KMS-11 (cell line): Measurements from ENCODE around the gene PRCD.
A peak's percentile ranks its signal among the peaks of the same experiment; 100 is the strongest.

Experiments
- H2AFZ ChIP-seq: fragments of 200-600 bp; sonication (generic); 2 replicates; pipeline ENCODE4 v1.6.1; 2016; ENCODE audit warnings: antibody characterized with exemption, mixed run types, low read depth
- H3K27ac ChIP-seq: fragments of 200-600 bp; sonication (generic); 2 replicates; pipeline ENCODE4 v1.6.1; 2016; ENCODE audit warnings: mild to moderate bottlenecking, mixed run types
- H3K27me3 ChIP-seq: fragments of 200-600 bp; sonication (generic); 2 replicates; pipeline ENCODE4 v1.6.1; 2017; ENCODE audit warnings: mild to moderate bottlenecking, low read depth, mixed run types, moderate library complexity; ENCODE audit not compliant: insufficient read depth
- H3K36me3 ChIP-seq: fragments of 200-600 bp; sonication (generic); 2 replicates; pipeline ENCODE4 v1.6.1; 2017; ENCODE audit warnings: mild to moderate bottlenecking, mixed run types; ENCODE audit not compliant: insufficient read depth
- H3K4me1 ChIP-seq: fragments of 200-600 bp; sonication (generic); 2 replicates; pipeline ENCODE4 v1.6.1; 2016; ENCODE audit warnings: mild to moderate bottlenecking, low read depth, mixed run types; ENCODE audit not compliant: poor library complexity, severe bottlenecking
- H3K4me2 ChIP-seq: fragments of 200-600 bp; sonication (generic); 2 replicates; pipeline ENCODE4 v1.7.0; 2016; ENCODE audit warnings: mild to moderate bottlenecking, mixed run types
- H3K4me3 ChIP-seq: fragments of 200-600 bp; sonication (generic); IDR thresholded peaks from 2 replicates; pipeline ENCODE4 v1.6.1; 2017; ENCODE audit warnings: low read depth, low read length, mixed read lengths; ENCODE audit not compliant: insufficient read depth
- H3K79me2 ChIP-seq: fragments of 200-600 bp; sonication (generic); 2 replicates; pipeline ENCODE4 v1.6.1; 2016; ENCODE audit warnings: low read depth, mixed run types; ENCODE audit not compliant: insufficient read depth
- H3K9ac ChIP-seq: fragments of 200-600 bp; sonication (generic); 2 replicates; pipeline ENCODE4 v1.6.1; 2016; ENCODE audit warnings: mild to moderate bottlenecking, mixed run types
- H4K20me1 ChIP-seq: fragments of 200-600 bp; sonication (generic); 2 replicates; pipeline ENCODE4 v1.6.1; 2016; ENCODE audit warnings: mild to moderate bottlenecking, mixed run types; ENCODE audit not compliant: insufficient read depth
- CTCF ChIP-seq: fragments of 200-600 bp; sonication (generic); conservative IDR thresholded peaks from 2 replicates; pipeline ENCODE4 v1.6.1; 2017; ENCODE audit warnings: low read depth, mild to moderate bottlenecking, antibody characterized with exemption, low read length, moderate library complexity, mixed read lengths

The PRCD gene, protein sequence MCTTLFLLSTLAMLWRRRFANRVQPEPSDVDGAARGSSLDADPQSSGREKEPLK

DNA sequence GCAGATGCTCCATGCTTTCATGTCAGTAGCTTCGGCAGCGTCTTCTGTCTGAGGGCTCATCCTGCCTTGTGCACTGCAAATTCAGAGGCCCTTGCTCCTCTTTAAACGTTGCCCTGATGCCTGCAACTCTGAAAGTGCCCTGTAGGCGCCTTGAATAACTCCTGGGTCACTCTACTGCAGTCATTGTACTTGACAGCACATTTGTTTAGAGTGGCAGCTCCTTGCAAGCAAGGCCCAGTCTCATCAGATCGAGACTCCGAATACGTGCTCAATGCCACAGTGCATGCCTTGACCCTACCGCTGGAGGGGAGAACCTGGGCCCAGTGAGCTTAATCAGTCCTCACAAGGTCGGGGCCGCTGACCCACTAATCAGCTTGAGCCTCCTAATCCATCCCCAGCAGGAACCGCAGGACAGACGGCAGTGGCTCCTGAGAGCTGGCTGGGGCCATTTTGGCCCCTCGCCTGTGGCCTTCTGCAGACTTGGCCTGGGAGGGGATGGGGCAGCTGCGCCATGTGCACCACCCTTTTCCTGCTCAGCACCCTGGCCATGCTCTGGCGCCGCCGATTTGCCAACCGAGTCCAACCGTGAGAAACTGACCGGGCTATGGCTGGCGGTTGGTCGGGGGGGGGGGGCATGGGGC is at the start of gene PRCD:
TSS of gene PRCD (plus strand) at position 414 of the 641 bp plus-strand sequence. CDS start at position 512, 98 bp downstream.
- Histone ChIP-seq H3K79me2 (no peaks in the 10 kb centered on the region), H3K27me3 (peaks cover 43% of the 10 kb centered on the region), H3K4me2 (no peak within 1 kb of the TSS), H3K4me3 (no peak within 1 kb of the TSS), H2AFZ (no peak within 1 kb of the TSS), H3K27ac (no peak within 1 kb of the TSS), H3K4me1 (no peaks in the 10 kb centered on the region), H4K20me1 (no peaks in the 10 kb centered on the region), H3K36me3 (no peaks in the 10 kb centered on the region), H3K9ac (no peak within 1 kb of the TSS)
- no peak for TF ChIP-seq CTCF

DNA sequence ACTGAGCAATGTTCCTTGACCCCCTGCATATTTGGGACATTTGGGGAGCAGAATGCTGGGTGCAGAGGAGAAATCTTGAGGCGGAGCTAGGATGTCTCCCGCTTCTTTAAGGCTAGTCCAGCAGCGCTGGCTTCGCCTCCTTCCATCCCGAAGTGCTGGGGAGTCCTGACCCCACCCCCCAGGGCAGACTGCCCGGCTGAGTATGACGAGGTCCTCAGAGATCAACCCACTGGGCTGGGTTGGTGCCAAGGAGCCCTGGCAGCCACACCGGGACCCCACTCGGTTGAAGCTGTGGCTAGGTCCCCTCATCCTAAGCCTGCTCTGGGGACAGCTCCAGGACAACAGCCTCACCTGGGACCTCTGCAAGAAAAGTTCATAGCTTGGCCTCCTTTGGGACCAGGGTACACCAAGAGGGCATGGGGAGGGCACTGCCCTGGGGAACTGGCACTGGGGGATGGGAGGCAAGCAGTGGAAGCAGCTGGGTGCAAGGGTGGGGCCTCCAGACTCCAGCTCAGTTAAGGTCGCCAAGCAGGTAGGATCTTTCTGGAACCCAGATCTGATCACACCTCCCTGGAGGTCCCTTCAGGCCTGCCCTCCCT is 49.6 kb upstream of the PRCD start:
- Histone ChIP-seq H2AFZ (no peak overlapping the region), H3K36me3 (peaks cover 3% of the 10 kb centered on the region; the same call in 1 of the 2 replicates), H3K4me2 (peak overlapping the region; percentile 69; the same call in 1 of the 2 replicates), H3K9ac (no peak overlapping the region), H3K27me3 (no peaks in the 10 kb centered on the region), H3K4me3 (no peak overlapping the region), H3K4me1 (peaks cover 70% of the 10 kb centered on the region), H3K79me2 (peaks cover 7% of the 10 kb centered on the region; the same call in 1 of the 2 replicates), H3K27ac (no peak overlapping the region; the same call in 1 of the 2 replicates), H4K20me1 (no peaks in the 10 kb centered on the region)
- no peak for TF ChIP-seq CTCF

- H3K4me1 ChIP-seq = peaks cover 81% of the 10 kb centered on the region
- no peaks in the 10 kb centered on the region for H4K20me1 ChIP-seq
- no peak overlapping the region for H3K4me3 ChIP-seq
- no peak for TF ChIP-seq CTCF
- peaks cover 18% of the 10 kb centered on the region; the same call in 1 of the 2 replicates for H3K79me2 ChIP-seq
- peak overlapping the region; percentile 69 for H3K4me2 ChIP-seq
- H3K27me3 ChIP-seq = no peaks in the 10 kb centered on the region
- H3K27ac ChIP-seq = peak overlapping the region; percentile 80
- peak overlapping the region; percentile 53; the same call in 1 of the 2 replicates for H3K9ac ChIP-seq
- H3K36me3 ChIP-seq = peaks cover 3% of the 10 kb centered on the region; the same call in 1 of the 2 replicates
- H2AFZ ChIP-seq = no peak overlapping the region
These were observed 48.3 kb upstream of the PRCD start for GRCh38 chr17:76491271-76492122.

GRCh38 chr17:76492123-76492988 is 47.5 kb upstream of the PRCD start:
- H2AFZ ChIP-seq = peak overlapping the region; percentile 16; the same call in 1 of the 2 replicates
- H3K27ac ChIP-seq = peak overlapping the region; percentile 80
- TF ChIP-seq CTCF = no peak
- H3K36me3 ChIP-seq = peaks cover 3% of the 10 kb centered on the region; the same call in 1 of the 2 replicates
- peaks cover 26% of the 10 kb centered on the region; the same call in 1 of the 2 replicates for H3K79me2 ChIP-seq
- H3K4me3 ChIP-seq = no peak overlapping the region
- H3K4me1 ChIP-seq = peaks cover 89% of the 10 kb centered on the region
- H4K20me1 ChIP-seq = no peaks in the 10 kb centered on the region
- peak overlapping the region; percentile 53; the same call in 1 of the 2 replicates for H3K9ac ChIP-seq
- peak overlapping the region; percentile 69 for H3K4me2 ChIP-seq
- H3K27me3 ChIP-seq = no peaks in the 10 kb centered on the region
